ENCODE measurements around the gene RIOK3. TPM values are rescaled to one million over a fixed set of nuclear protein-coding genes. Genes with fewer than 3 reads are reported as not detected.

RIOK3 gene
- total and polyA plus RNA-seq, 10 of the 15 experiments (the other 5 are each of a cell fraction or from before 2014, with no cell fraction given), result 18.0 to 87.5 (median 53.8) TPM

- TF ChIP-seq MYC (IDR thresholded peaks at IDR 0.05; ENCODE audit: insufficient read depth, insufficient read length, insufficient replicate concordance, low read length, severe bottlenecking), result no peak
- no peak for TF ChIP-seq POLR2AphosphoS2 (IDR thresholded peaks at IDR 0.05; ENCODE audit: low read depth, low read length)
- 0 out of 2 replicates have a peak, but pooled peaks have one; percentile 21 for TF ChIP-seq JUNB (IDR thresholded peaks at IDR 0.05)
- TF ChIP-seq TBL1XR1 (IDR thresholded peaks at IDR 0.05; ENCODE audit: low read depth, low read length), result no peak
Observed at GRCh38 chr18:23452347-23452727, 750 bp upstream of the RIOK3 start (continued).

- H3K36me3 ChIP-seq (ENCODE audit: control insufficient read depth in 2 of 2, insufficient read depth in 2 of 2, low read length in 1 of 2), result 0 out of 4 replicates have a peak, but pooled peaks cover 0 to 3% of the 10 kb centered on the region in 2 experiments
- in situ Hi-C loops (cut with MboI) (loop anchor here (25.0 kb wide), 1 partner anchor 1841 kb away; the partner anchor contains the start of genes ESCO1 and SNRPD1), intact Hi-C loops (cut with micrococcal nuclease; ENCODE audit: unreplicated experiment) (loop anchor here (2.0 to 5.0 kb wide), 2 partner anchors 31 to 49 kb away; partner anchors contain the start of gene RMC1)
- no peak overlapping the region for H2AFZ ChIP-seq (ENCODE audit: control insufficient read depth, low read depth, low read length)
- SMC1A ChIA-PET (ENCODE audit: uncharacterized antibody, unreplicated experiment), result interaction anchor here (0.7 to 3.3 kb wide), 19 partner anchors 9 to 165 kb away, joined by 3 to 19 read pairs (median 5); partner anchors contain the start of gene RMC1
- peaks cover 6% of the 10 kb centered on the region; the same call in 1 of the 2 replicates for H4K20me1 ChIP-seq (ENCODE audit: control insufficient read depth, insufficient read depth)
- peak overlapping the region; percentile 84 for H3K4me3 ChIP-seq
- ATAC-seq, result peak; percentile 31
- no peak for DNase-seq (ENCODE audit: low read depth, low spot score)
- H3K4me1 ChIP-seq (ENCODE audit: control insufficient read depth, insufficient read depth, low read length), result peaks cover 14% of the 10 kb centered on the region
- no peaks in the 10 kb centered on the region; the same call in 2 of the 3 replicates for H3K9me3 ChIP-seq (replicated peaks; ENCODE audit: control insufficient read depth, insufficient read depth, low read length)
- no peak for FAIRE-seq
- no peaks in the 10 kb centered on the region for H3K27me3 ChIP-seq (replicated peaks in 1 of 2; ENCODE audit: control insufficient read depth in 2 of 2, insufficient read depth in 2 of 2, low read length in 1 of 2)
- H3K9ac ChIP-seq (ENCODE audit: control insufficient read depth, insufficient read depth, low read length), result peak overlapping the region; percentile 75
- RAD21 ChIA-PET (ENCODE audit: unreplicated experiment), result interaction anchor here (0.7 to 2.9 kb wide), 17 partner anchors 9 to 226 kb away, joined by 3 to 11 read pairs (median 4); no protein-coding TSS in a partner anchor
- TF ChIP-seq BACH1 (IDR thresholded peaks at IDR 0.05; ENCODE audit: borderline replicate concordance) (no peak), ZNF384 (IDR thresholded peaks at IDR 0.05; ENCODE audit: borderline replicate concordance, low read depth, low read length) (0 out of 2 replicates have a peak, but pooled peaks have one; percentile 5), EED (IDR thresholded peaks at IDR 0.05; ENCODE audit: low read depth) (no peak), EP300 (IDR thresholded peaks at IDR 0.05; ENCODE audit: borderline replicate concordance in 1 of 2, control insufficient read depth in 1 of 2, low read depth in 2 of 2, low read length in 2 of 2) (no peak), TCF12 (IDR thresholded peaks at IDR 0.05; ENCODE audit: low read depth, low read length) (no peak), CEBPZ (IDR thresholded peaks at IDR 0.05; ENCODE audit: low read depth, low read length) (no peak), YY1 (IDR thresholded peaks at IDR 0.05; ENCODE audit: low read depth, low read length) (no peak), ZNF207 (IDR thresholded peaks at IDR 0.05; ENCODE audit: borderline replicate concordance) (no peak)
- CTCF ChIA-PET, result interaction anchor here (0.9 to 2.7 kb wide), 12 partner anchors 10 to 133 kb away, joined by 3 to 19 read pairs (median 4); no protein-coding TSS in a partner anchor
- H3K27ac ChIP-seq (ENCODE audit: control insufficient read depth, insufficient read depth), result peak overlapping the region; percentile 78
- WGBS (ENCODE audit: insufficient coverage, insufficient replicate concordance, low lambda C conversion rate, missing lambda C conversion rate), result under 1% methylated on average over 11 of the region's 11 CpGs
- H3K4me2 ChIP-seq (ENCODE audit: control insufficient read depth, insufficient read depth), result peak overlapping the region; percentile 77; the same call in 1 of the 2 replicates
- H3K79me2 ChIP-seq (ENCODE audit: control insufficient read depth, insufficient read depth, low read length), result peaks cover 58% of the 10 kb centered on the region
- POLR2A ChIA-PET, result interaction anchor here (0.5 to 2.6 kb wide), 12 partner anchors 9 to 268 kb away, joined by 3 to 17 read pairs (median 4); partner anchors contain the start of gene RMC1
- BruUV-seq (replicated peaks), result TSS peak; percentile 69
Observed at GRCh38 chr18:23453680-23454058, 582 bp downstream of the RIOK3 start.

Measured in GM12878 (cell line).